PC-9 (cell line): Measurements from ENCODE around the gene IKZF3. TPM values are rescaled to one million over a fixed set of nuclear protein-coding genes. Genes with fewer than 3 reads are reported as not detected.
"Not testable (repeated sequence)": the region's sequence is repeated elsewhere in the genome, so short reads cannot be mapped to it uniquely, and the experiment has no call there.

Experiments
- BruUV-seq: library from RNA; stranded (reverse); fragments of 400-500 nt; replicated peaks from 2 replicates; lab custom pipeline; 2021; lab: Mats Ljungman, UMichigan
- CTCF ChIA-PET: fragments of 300-600 bp; sonication (Branson Sonifier 250); formaldehyde crosslinking; loops from one replicate; lab custom pipeline; 2022; ENCODE audit warnings: antibody characterized with exemption; lab: Charles Lee
- POLR2A ChIA-PET: fragments of 300-600 bp; sonication (Branson Sonifier 250); formaldehyde crosslinking; loops from one replicate; lab custom pipeline; 2022; ENCODE audit warnings: antibody characterized with exemption; ENCODE audit not compliant: unreplicated experiment; lab: Charles Lee
- DNase-seq, 2 experiments: peaks; one replicate each; pipeline versions ENCODE4 v3.0.0 to v3.0.0-alpha.2; 2015 to 2022; ENCODE audit warnings: mixed read lengths in 1 of 2
- H2AFZ ChIP-seq: fragments of 200-600 bp; sonication (generic); 2 replicates; pipeline ENCODE4 v1.8.1; 2017; ENCODE audit warnings: antibody characterized with exemption
- H3F3A ChIP-seq: fragments of 200-600 bp; sonication (generic); 2 replicates; pipeline ENCODE4 v1.8.1; 2017; ENCODE audit warnings: antibody characterized with exemption, mild to moderate bottlenecking, low read depth; ENCODE audit not compliant: insufficient read depth
- H3K27ac ChIP-seq: fragments of 200-600 bp; sonication (generic); 2 replicates; pipeline ENCODE4 v1.6.1; 2016; ENCODE audit warnings: mixed run types
- H3K27me3 ChIP-seq: fragments of 200-600 bp; sonication (generic); 2 replicates; pipeline ENCODE4 v1.6.1; 2016; ENCODE audit warnings: low read depth, mixed run types; ENCODE audit not compliant: insufficient read depth
- H3K36me3 ChIP-seq: fragments of 200-600 bp; sonication (generic); 2 replicates; pipeline ENCODE4 v1.6.1; 2016; ENCODE audit warnings: low read depth, mixed run types
- H3K4me1 ChIP-seq: fragments of 200-600 bp; sonication (generic); replicated peaks from 2 replicates; pipeline ENCODE4 v1.6.1; 2016; ENCODE audit warnings: mixed run types; ENCODE audit not compliant: insufficient read depth
- H3K4me2 ChIP-seq: fragments of 200-600 bp; sonication (generic); 2 replicates; pipeline ENCODE4 v1.6.1; 2017; ENCODE audit warnings: mixed run types
- H3K4me3 ChIP-seq: fragments of 200-600 bp; sonication (generic); 2 replicates; pipeline ENCODE4 v1.6.1; 2016; ENCODE audit warnings: mixed run types
- H3K79me2 ChIP-seq: fragments of 200-600 bp; sonication (generic); 2 replicates; pipeline ENCODE4 v1.6.1; 2017; ENCODE audit warnings: low read depth, mixed run types
- H3K9me2 ChIP-seq: fragments of 200-600 bp; sonication (generic); 2 replicates; pipeline ENCODE4 v1.8.1; 2017; ENCODE audit warnings: mild to moderate bottlenecking; ENCODE audit not compliant: insufficient read depth
- H3K9me3 ChIP-seq: fragments of 200-600 bp; sonication (generic); 2 replicates; pipeline ENCODE4 v1.8.1; 2016; ENCODE audit warnings: low read depth; ENCODE audit not compliant: insufficient read depth
- H4K20me1 ChIP-seq: fragments of 200-600 bp; sonication (generic); 2 replicates; pipeline ENCODE4 v1.8.1; 2017; ENCODE audit not compliant: insufficient read depth
- CTCF ChIP-seq: fragments of 200-600 bp; sonication (generic); conservative IDR thresholded peaks from 2 replicates; pipeline ENCODE4 v1.6.1; 2017; ENCODE audit warnings: mixed run types, antibody characterized with exemption, mild to moderate bottlenecking, moderate library complexity
- EZH2 ChIP-seq: fragments of 200-600 bp; sonication (generic); IDR thresholded peaks from 2 replicates; pipeline ENCODE4 v1.8.0; 2017; ENCODE audit warnings: antibody characterized with exemption, low read depth
- intact Hi-C: fragments of 100-400 bp; cut with micrococcal nuclease; formaldehyde crosslinking; loops from one replicate; pipeline ENCODE4 v1.10.0; 2022; ENCODE audit not compliant: unreplicated experiment
- total RNA-seq: library from RNA; stranded (reverse); gene quantifications from 2 replicates; pipeline ENCODE4 v1.2.3, GENCODE V29; 2021

The IKZF3 gene
- total RNA-seq, 1 experiment from 2014 or later: 0.04 TPM

- H3K36me3 ChIP-seq: no peaks in the 10 kb centered on the region
- no peak overlapping the region for H2AFZ ChIP-seq
- H3K9me2 ChIP-seq: no peaks in the 10 kb centered on the region
- TF ChIP-seq EZH2: no peak
- TF ChIP-seq CTCF: no peak
- no peak for DNase-seq
- ChIA-PET CTCF (no interaction called here), POLR2A (no interaction called here)
- no TSS peak for BruUV-seq
- H3K4me1 ChIP-seq: 0 out of 2 replicates have a peak, but pooled peaks cover 5% of the 10 kb centered on the region
- no peak overlapping the region for H3K27ac ChIP-seq
- H3K27me3 ChIP-seq: no peaks in the 10 kb centered on the region
- intact Hi-C loops: no loop called here
- no peak overlapping the region for H3K4me2 ChIP-seq
- H4K20me1 ChIP-seq: no peaks in the 10 kb centered on the region
- no peaks in the 10 kb centered on the region for H3F3A ChIP-seq
- no peaks in the 10 kb centered on the region for H3K9me3 ChIP-seq
- no peak overlapping the region for H3K4me3 ChIP-seq
- no peaks in the 10 kb centered on the region for H3K79me2 ChIP-seq
These were observed 23.0 kb upstream of the IKZF3 start for GRCh38 chr17:39887078-39887477.

- BruUV-seq, CTCF ChIA-PET, intact Hi-C loops: not testable (repeated sequence)
These were observed 22.0 kb upstream of the IKZF3 start for GRCh38 chr17:39886102-39886501.

GRCh38 chr17:39872751-39873150, 8.6 kb upstream of the IKZF3 start:
- Histone ChIP-seq H3K4me3 (no peak overlapping the region), H3K27me3 (no peaks in the 10 kb centered on the region), H2AFZ (no peak overlapping the region), H3K9me3 (no peaks in the 10 kb centered on the region), H3K9me2 (no peaks in the 10 kb centered on the region), H3K36me3 (no peaks in the 10 kb centered on the region), H4K20me1 (no peaks in the 10 kb centered on the region), H3K27ac (no peak overlapping the region), H3K79me2 (no peaks in the 10 kb centered on the region), H3K4me2 (no peak overlapping the region), H3F3A (no peaks in the 10 kb centered on the region; the same call in 1 of the 2 replicates), H3K4me1 (no peaks in the 10 kb centered on the region)
- TF ChIP-seq EZH2 (no peak), CTCF (no peak)
- POLR2A ChIA-PET: interaction anchor here (0.5 kb wide), 1 partner anchor 505 kb away, joined by 11 read pairs; no protein-coding TSS in a partner anchor
- no TSS peak for BruUV-seq
- intact Hi-C loops: no loop called here
- CTCF ChIA-PET: interaction anchor here (0.7 kb wide), 1 partner anchor 420 kb away, joined by 3 read pairs; no protein-coding TSS in a partner anchor
- no peak for DNase-seq

More at GRCh38 chr17:39886102-39886501, 22.0 kb upstream of the IKZF3 start:
- H3F3A ChIP-seq, H3K27me3 ChIP-seq, H3K79me2 ChIP-seq, H3K4me2 ChIP-seq, H3K9me3 ChIP-seq, H3K4me3 ChIP-seq, DNase-seq, H3K27ac ChIP-seq, H4K20me1 ChIP-seq, H3K4me1 ChIP-seq, H2AFZ ChIP-seq, POLR2A ChIA-PET, H3K36me3 ChIP-seq, H3K9me2 ChIP-seq: not testable (repeated sequence)

- no peaks in the 10 kb centered on the region for H3K27me3 ChIP-seq
- H2AFZ ChIP-seq: no peak overlapping the region
- no peaks in the 10 kb centered on the region for H4K20me1 ChIP-seq
- no peak for DNase-seq
- no peak for TF ChIP-seq CTCF
- no peak for TF ChIP-seq EZH2
- no peak overlapping the region for H3K4me2 ChIP-seq
- no peaks in the 10 kb centered on the region for H3K36me3 ChIP-seq
- no peaks in the 10 kb centered on the region; the same call in 1 of the 2 replicates for H3F3A ChIP-seq
- BruUV-seq: no TSS peak
- no peak overlapping the region for H3K4me3 ChIP-seq
- no peaks in the 10 kb centered on the region for H3K9me2 ChIP-seq
- H3K79me2 ChIP-seq: no peaks in the 10 kb centered on the region
- POLR2A ChIA-PET: no interaction called here
- no peak overlapping the region for H3K27ac ChIP-seq
- intact Hi-C loops: no loop called here
- CTCF ChIA-PET: no interaction called here
- H3K9me3 ChIP-seq: no peaks in the 10 kb centered on the region
- H3K4me1 ChIP-seq: no peaks in the 10 kb centered on the region
These were observed 7.7 kb upstream of the IKZF3 start for GRCh38 chr17:39871801-39872200.
